B cell (primary cell): Measurements from ENCODE around the gene PDE6H. TPM values are rescaled to one million over a fixed set of nuclear protein-coding genes. Genes with fewer than 3 reads are reported as not detected.

Experiments used
- ATAC-seq: fragments of 200-7000 bp; cut with Tn5 transposase; one replicate; pipeline ENCODE4 v1.10.0; 2021; ENCODE audit warnings: low read depth, mild to moderate bottlenecking, moderate number of reproducible peaks, moderate library complexity
- CTCF ChIA-PET: fragments of 350-600 bp; sonication (Branson Sonifier 250); formaldehyde crosslinking; loops from one replicate; lab custom pipeline; 2021; ENCODE audit warnings: antibody characterized with exemption, inconsistent platforms; lab: Charles Lee
- POLR2A ChIA-PET: fragments of 350-600 bp; sonication (Branson Sonifier 250); formaldehyde crosslinking; loops from one replicate; lab custom pipeline; 2021; ENCODE audit warnings: antibody characterized with exemption; lab: Charles Lee
- DNase-seq: peaks from one replicate; pipeline ENCODE4 v3.0.0; 2013
- H2AFZ ChIP-seq: 2 replicates; pipeline ENCODE4 v1.6.1; 2012; ENCODE audit warnings: mild to moderate bottlenecking, low read depth, low read length; ENCODE audit not compliant: insufficient read depth, poor library complexity, severe bottlenecking
- H3K27ac ChIP-seq, 2 donors: 1 replicate in 1 of 2; 2 replicates in 1 of 2; pipeline ENCODE4 v1.5.1; 2012 to 2013; ENCODE audit warnings: low read length in 2 of 2, mild to moderate bottlenecking in 2 of 2, moderate library complexity in 1 of 2
- H3K27me3 ChIP-seq, 4 experiments: fragments of 200-600 bp in 1 of 4; sonication (generic) in 1 of 4; replicated peaks in 1 of 4; 1 replicate in 2 of 4; 2 replicates in 2 of 4; pipeline versions ENCODE4 v1.6.1 to v1.7.0; 2013 to 2016; ENCODE audit warnings: low read length in 3 of 4, mild to moderate bottlenecking in 2 of 4, mixed read lengths in 1 of 4, moderate library complexity in 1 of 4; ENCODE audit not compliant: insufficient read depth in 4 of 4, control insufficient read depth in 3 of 4; ENCODE audit errors: control extremely low read depth in 1 of 4
- H3K36me3 ChIP-seq, 2 experiments: replicated peaks in 1 of 2; 1 replicate in 1 of 2; 2 replicates in 1 of 2; pipeline versions ENCODE4 v1.6.1 to v1.7.1; 2013; ENCODE audit warnings: low read length in 1 of 2; ENCODE audit not compliant: insufficient read depth in 2 of 2, control insufficient read depth in 1 of 2; ENCODE audit errors: control extremely low read depth in 1 of 2, extremely low read depth in 1 of 2
- H3K4me1 ChIP-seq, 2 donors: fragments of 200-600 bp in 1 of 2; sonication (generic) in 1 of 2; 1 replicate in 1 of 2; 2 replicates in 1 of 2; pipeline versions ENCODE4 v1.5.1 to v1.6.1; 2013 to 2017; ENCODE audit warnings: low read length in 2 of 2; ENCODE audit not compliant: control insufficient read depth in 2 of 2, insufficient read depth in 2 of 2
- H3K4me2 ChIP-seq: replicated peaks from 2 replicates; pipeline ENCODE3; 2012; ENCODE audit warnings: mild to moderate bottlenecking, low read depth, low read length; ENCODE audit not compliant: poor library complexity, severe bottlenecking
- H3K4me3 ChIP-seq, 5 experiments: fragments of 200-600 bp in 1 of 5; sonication (generic) in 1 of 5; 1 replicate in 3 of 5; 2 replicates in 2 of 5; pipeline versions ENCODE4 v1.5.1 to v1.7.0; 2011 to 2016; ENCODE audit warnings: low read length in 4 of 5, mild to moderate bottlenecking in 4 of 5, low read depth in 2 of 5, control low read depth in 1 of 5, moderate library complexity in 1 of 5; ENCODE audit not compliant: insufficient read depth in 1 of 5; ENCODE audit errors: control extremely low read depth in 1 of 5, extremely low read depth in 1 of 5
- H3K79me2 ChIP-seq: fragments of 200-600 bp; sonication (generic); one replicate; pipeline ENCODE4 v1.6.0; 2016; ENCODE audit warnings: low read length; ENCODE audit not compliant: control insufficient read depth, insufficient read depth
- H3K9ac ChIP-seq: fragments of 200-600 bp; sonication (generic); 2 replicates; pipeline ENCODE4 v1.6.1; 2017; ENCODE audit warnings: mild to moderate bottlenecking, low read length, moderate library complexity
- H3K9me3 ChIP-seq, 3 donors: one replicate each; pipeline versions ENCODE4 v1.6.1 to v1.7.1; 2013; ENCODE audit warnings: low read length in 2 of 3; ENCODE audit not compliant: control insufficient read depth in 2 of 3, insufficient read depth in 1 of 3; ENCODE audit errors: control extremely low read depth in 1 of 3
- H4K20me1 ChIP-seq: 2 replicates; pipeline ENCODE4 v1.6.0; 2012; ENCODE audit warnings: mild to moderate bottlenecking, low read length; ENCODE audit not compliant: insufficient read depth, control insufficient read depth, poor library complexity, severe bottlenecking
- H3K27ac Mint-ChIP-seq: one replicate; pipeline ENCODE4 v1.8.0; 2021; ENCODE audit warnings: mixed read lengths
- H3K27me3 Mint-ChIP-seq: one replicate; pipeline ENCODE4 v1.8.0; 2021; ENCODE audit warnings: mixed read lengths
- H3K4me1 Mint-ChIP-seq: one replicate; pipeline ENCODE4 v1.8.0; 2021; ENCODE audit warnings: mixed read lengths
- H3K4me3 Mint-ChIP-seq: one replicate; pipeline ENCODE4 v1.8.0; 2021; ENCODE audit warnings: mixed read lengths
- H3K9me3 Mint-ChIP-seq: one replicate; pipeline ENCODE4 v1.8.0; 2022; ENCODE audit warnings: mixed read lengths; ENCODE audit not compliant: insufficient read depth
- CTCF ChIP-seq: fragments of 200-600 bp; IDR thresholded peaks from one replicate; pipeline ENCODE4 v1.8.0; 2022; ENCODE audit warnings: antibody characterized with exemption, mild to moderate bottlenecking
- EZH2 ChIP-seq: IDR thresholded peaks from 2 replicates; pipeline ENCODE4 v1.6.1; 2012; ENCODE audit warnings: borderline replicate concordance, low read depth, mild to moderate bottlenecking, moderate library complexity, low read length; ENCODE audit not compliant: insufficient read depth, poor library complexity, severe bottlenecking
- WGBS: methylation state at CpG from one replicate; pipeline ENCODE4 v1.1.5; 2013; ENCODE audit warnings: missing lambda C conversion rate; ENCODE audit not compliant: insufficient coverage; 5-methylcytosine and 5-hydroxymethylcytosine counted together
- intact Hi-C: fragments of 100-400 bp; cut with micrococcal nuclease; formaldehyde crosslinking; loops from one replicate; pipeline ENCODE4 v1.10.0; 2022
- polyA plus RNA-seq: library from polyadenylated mRNA; depleted of rRNA; stranded (reverse); fragments of >200 nt; gene quantifications from 2 replicates; pipeline ENCODE4 v1.2.3, GENCODE V29; 2012
- total RNA-seq, 2 donors: library from RNA; stranded (reverse); fragments of 120-200 nt in 1 of 2; gene quantifications; 1 replicate in 1 of 2; 2 replicates in 1 of 2; pipeline versions ENCODE4 v1.2.3 to v1.2.4, GENCODE V29; 2013 to 2022

The PDE6H gene
- total and polyA plus RNA-seq, 2 donors (not counting 1 experiment from before 2014, with no cell fraction given), result not detected

- ChIA-PET CTCF (interaction anchor here (0.9 to 1.8 kb wide), 3 partner anchors 11 to 112 kb away, joined by 3 to 12 read pairs (median 4); no protein-coding TSS in a partner anchor), POLR2A (interaction anchor here (0.6 to 0.9 kb wide), 2 partner anchors 155 to 589 kb away, joined by 3 to 4 read pairs; partner anchors contain the start of genes C12orf60 and WBP11)
- no peaks in the 10 kb centered on the region for H3K27me3 Mint-ChIP-seq
- TF ChIP-seq CTCF (no peak), EZH2 (no peak)
- Histone ChIP-seq H3K9me3 (no peaks in the 10 kb centered on the region), H3K4me2 (peak overlapping the region; percentile 82), H3K36me3 (peaks cover 4 to 50% of the 10 kb centered on the region in 2 experiments), H3K4me3 (peak overlapping the region; percentile 65 to 99 (median 84)), H3K9ac (peak overlapping the region; percentile 77), H3K4me1 (peaks cover 65 to 72% of the 10 kb centered on the region in 2 donors), H3K27me3 (no peaks in the 10 kb centered on the region), H3K79me2 (peaks cover 78% of the 10 kb centered on the region), H4K20me1 (peaks cover 58% of the 10 kb centered on the region), H3K27ac (peak overlapping the region; percentile 68 to 94), H2AFZ (no peak overlapping the region)
- DNase-seq (no peak), ATAC-seq (no peak)
- H3K4me1 Mint-ChIP-seq, result peaks cover 84% of the 10 kb centered on the region
- H3K4me3 Mint-ChIP-seq, result peak overlapping the region; percentile 97
- H3K27ac Mint-ChIP-seq, result peak overlapping the region; percentile 91
- 13% methylated on average over 2 of the region's 11 CpGs for WGBS
- H3K9me3 Mint-ChIP-seq, result no peaks in the 10 kb centered on the region
- intact Hi-C loops, result loop anchor here (10.0 kb wide), 1 partner anchor 344 kb away; no protein-coding TSS in a partner anchor
Observed at GRCh38 chr12:14958361-14959125, 14.3 kb upstream of the PDE6H start.

- Histone ChIP-seq H3K36me3 (peaks cover 4 to 47% of the 10 kb centered on the region in 2 experiments), H4K20me1 (peaks cover 53% of the 10 kb centered on the region), H3K27ac (peak overlapping the region; percentile 68 to 94), H3K9ac (peak overlapping the region; percentile 77), H3K9me3 (no peaks in the 10 kb centered on the region), H2AFZ (no peak overlapping the region), H3K27me3 (no peaks in the 10 kb centered on the region), H3K4me3 (peak overlapping the region; percentile 65 to 99 (median 84)), H3K4me1 (peaks cover 62 to 71% of the 10 kb centered on the region in 2 donors), H3K79me2 (peaks cover 78% of the 10 kb centered on the region), H3K4me2 (peak overlapping the region; percentile 82)
- Mint-ChIP-seq H3K27me3 (no peaks in the 10 kb centered on the region), H3K27ac (peak overlapping the region; percentile 91), H3K4me1 (peaks cover 84% of the 10 kb centered on the region), H3K4me3 (peak overlapping the region; percentile 97), H3K9me3 (no peaks in the 10 kb centered on the region)
- intact Hi-C loops, result loop anchor here (10.0 kb wide), 1 partner anchor 344 kb away; no protein-coding TSS in a partner anchor
- CTCF ChIA-PET, result interaction anchor here (0.7 to 1.8 kb wide), 5 partner anchors 12 to 113 kb away, joined by 3 to 12 read pairs (median 4); no protein-coding TSS in a partner anchor
- DNase-seq, result no peak
- WGBS, result 31% methylated on average over 6 of the region's 10 CpGs
- POLR2A ChIA-PET, result interaction anchor here (0.6 to 0.9 kb wide), 2 partner anchors 156 to 589 kb away, joined by 3 to 4 read pairs; partner anchors contain the start of genes C12orf60 and WBP11
- TF ChIP-seq EZH2 (no peak), CTCF (no peak)
- no peak for ATAC-seq
Observed at GRCh38 chr12:14959126-14959440, 13.8 kb upstream of the PDE6H start.
